Natural killer cell (primary cell): ENCODE measurements around the gene S100A14. TPM values are rescaled to one million over a fixed set of nuclear protein-coding genes. Genes with fewer than 3 reads are reported as not detected.
"Not testable (repeated sequence)": the region's sequence is repeated elsewhere in the genome, so short reads cannot be mapped to it uniquely, and the experiment has no call there.

Experiments used
- ATAC-seq, 3 donors: fragments of 150-1000 bp in 2 of 3; fragments of 200-7000 bp in 1 of 3; cut with Tn5 transposase; 1 replicate in 1 of 3; 2 replicates in 2 of 3; pipeline ENCODE4 v1.10.0; 2021; ENCODE audit warnings: mild to moderate bottlenecking in 2 of 3, moderate library complexity in 2 of 3
- DNase-seq, 2 donors: peaks; one replicate each; pipeline versions ENCODE4 v3.0.0 to v3.0.0-alpha.2; 2013 to 2021; ENCODE audit warnings: mixed read lengths in 1 of 2
- H3K27ac ChIP-seq: one replicate; pipeline ENCODE4 v1.5.1; 2013; ENCODE audit warnings: mild to moderate bottlenecking, low read length
- H3K27me3 ChIP-seq: one replicate; pipeline ENCODE4 v1.6.1; 2013; ENCODE audit warnings: low read length; ENCODE audit not compliant: control insufficient read depth, insufficient read depth
- H3K36me3 ChIP-seq: one replicate; pipeline ENCODE4 v1.6.1; 2013; ENCODE audit warnings: low read length; ENCODE audit not compliant: control insufficient read depth, insufficient read depth
- H3K4me1 ChIP-seq: one replicate; pipeline ENCODE4 v1.6.1; 2013; ENCODE audit warnings: low read length; ENCODE audit not compliant: control insufficient read depth, insufficient read depth
- H3K4me3 ChIP-seq: one replicate; pipeline ENCODE4 v1.5.1; 2013; ENCODE audit warnings: low read length
- H3K9me3 ChIP-seq: one replicate; pipeline ENCODE4 v1.6.1; 2013; ENCODE audit warnings: low read length; ENCODE audit not compliant: control insufficient read depth, insufficient read depth
- H3K27ac Mint-ChIP-seq, 2 donors: one replicate each; pipeline ENCODE4 v1.8.0; 2022; ENCODE audit warnings: mild to moderate bottlenecking in 2 of 2, mixed read lengths in 2 of 2, moderate library complexity in 1 of 2
- H3K27me3 Mint-ChIP-seq, 2 donors: one replicate each; pipeline ENCODE4 v1.8.0; 2022; ENCODE audit warnings: low read depth in 2 of 2, mixed read lengths in 2 of 2
- H3K36me3 Mint-ChIP-seq: one replicate; pipeline ENCODE4 v1.8.0; 2022; ENCODE audit warnings: mixed read lengths
- H3K4me1 Mint-ChIP-seq, 2 donors: one replicate each; pipeline ENCODE4 v1.8.0; 2022; ENCODE audit warnings: mixed read lengths in 2 of 2
- H3K4me3 Mint-ChIP-seq: one replicate; pipeline ENCODE4 v1.8.0; 2022; ENCODE audit warnings: mild to moderate bottlenecking, moderate library complexity, mixed read lengths
- H3K9me3 Mint-ChIP-seq, 2 donors: one replicate each; pipeline ENCODE4 v1.8.0; 2022; ENCODE audit warnings: mixed read lengths in 2 of 2
- CTCF ChIP-seq: fragments of 200-600 bp; IDR thresholded peaks from one replicate; pipeline ENCODE4 v1.8.0; 2022; ENCODE audit warnings: antibody characterized with exemption
- WGBS: methylation state at CpG from one replicate; pipeline ENCODE4 v1.1.7; 2013; ENCODE audit warnings: missing lambda C conversion rate; ENCODE audit not compliant: insufficient coverage; 5-methylcytosine and 5-hydroxymethylcytosine counted together
- intact Hi-C: fragments of 100-400 bp; cut with micrococcal nuclease; formaldehyde crosslinking; loops from one replicate; pipeline ENCODE4 v1.14.2; 2022
- total RNA-seq, 4 donors: library from RNA; stranded (reverse); fragments of 120-200 nt in 1 of 4; gene quantifications; one replicate each; pipeline versions ENCODE4 v1.2.3 to v1.2.4, GENCODE V29; 2013 to 2022

The S100A14 gene
- total RNA-seq, 3 donors from 2014 or later (not counting 1 experiment from before 2014, with no cell fraction given): not detected

GRCh38 chr1:153578490-153578889, 37.6 kb downstream of the S100A14 start:
- H3K36me3 Mint-ChIP-seq: no peaks in the 10 kb centered on the region
- H3K4me3 ChIP-seq: no peak overlapping the region
- H3K9me3 ChIP-seq: no peaks in the 10 kb centered on the region
- no peak for TF ChIP-seq CTCF
- intact Hi-C loops: no loop called here
- H3K27me3 ChIP-seq: peaks cover 2% of the 10 kb centered on the region
- H3K4me1 ChIP-seq: no peaks in the 10 kb centered on the region
- DNase-seq (no peak), ATAC-seq (no peak)
- H3K27me3 Mint-ChIP-seq: peaks cover 19 to 27% of the 10 kb centered on the region in 2 donors
- H3K36me3 ChIP-seq: no peaks in the 10 kb centered on the region
- no peak overlapping the region for H3K27ac Mint-ChIP-seq
- no peak overlapping the region for H3K4me3 Mint-ChIP-seq
- no peaks in the 10 kb centered on the region for H3K4me1 Mint-ChIP-seq
- H3K9me3 Mint-ChIP-seq: no peaks in the 10 kb centered on the region
- H3K27ac ChIP-seq: no peak overlapping the region

GRCh38 chr1:153577624-153578051, 38.5 kb downstream of the S100A14 start:
- ATAC-seq (no peak), DNase-seq (no peak)
- TF ChIP-seq CTCF: no peak
- 71% methylated on average over 9 of the region's 9 CpGs for WGBS
- Histone ChIP-seq H3K27me3 (peaks cover 2% of the 10 kb centered on the region), H3K4me1 (no peaks in the 10 kb centered on the region), H3K4me3 (no peak overlapping the region), H3K9me3 (no peaks in the 10 kb centered on the region), H3K27ac (no peak overlapping the region), H3K36me3 (no peaks in the 10 kb centered on the region)
- Mint-ChIP-seq H3K4me3 (no peak overlapping the region), H3K36me3 (no peaks in the 10 kb centered on the region), H3K27me3 (peaks cover 19 to 27% of the 10 kb centered on the region in 2 donors), H3K4me1 (no peaks in the 10 kb centered on the region), H3K9me3 (no peaks in the 10 kb centered on the region), H3K27ac (no peak overlapping the region)
- intact Hi-C loops: no loop called here

GRCh38 chr1:153577138-153577537, 39.0 kb downstream of the S100A14 start:
- Mint-ChIP-seq H3K27ac (no peak overlapping the region), H3K4me3 (no peak overlapping the region), H3K9me3 (no peaks in the 10 kb centered on the region), H3K4me1 (no peaks in the 10 kb centered on the region), H3K27me3 (peaks cover 19 to 27% of the 10 kb centered on the region in 2 donors), H3K36me3 (no peaks in the 10 kb centered on the region)
- peaks cover 2% of the 10 kb centered on the region for H3K27me3 ChIP-seq
- 28% methylated on average over 4 of the region's 4 CpGs for WGBS
- no peaks in the 10 kb centered on the region for H3K9me3 ChIP-seq
- intact Hi-C loops: no loop called here
- H3K36me3 ChIP-seq: no peaks in the 10 kb centered on the region
- no peak overlapping the region for H3K27ac ChIP-seq
- DNase-seq (no peak), ATAC-seq (no peak)
- no peaks in the 10 kb centered on the region for H3K4me1 ChIP-seq
- H3K4me3 ChIP-seq: no peak overlapping the region
- TF ChIP-seq CTCF: no peak

- DNase-seq, H3K27ac ChIP-seq, ATAC-seq, H3K4me3 Mint-ChIP-seq, H3K27me3 ChIP-seq, H3K36me3 Mint-ChIP-seq, H3K27ac Mint-ChIP-seq, H3K4me1 ChIP-seq, intact Hi-C loops, H3K9me3 Mint-ChIP-seq, H3K36me3 ChIP-seq, H3K4me3 ChIP-seq, H3K9me3 ChIP-seq, H3K4me1 Mint-ChIP-seq: not testable (repeated sequence)
- peaks cover 22 to 27% of the 10 kb centered on the region in 2 donors for H3K27me3 Mint-ChIP-seq
- 90% methylated on average over 6 of the region's 10 CpGs for WGBS
These were observed 40.6 kb downstream of the S100A14 start for GRCh38 chr1:153575497-153575896.

GRCh38 chr1:153575081-153575491, 41.0 kb downstream of the S100A14 start:
- H3K27ac ChIP-seq, ATAC-seq, H3K27me3 ChIP-seq, H3K4me1 Mint-ChIP-seq, intact Hi-C loops, H3K4me3 Mint-ChIP-seq, H3K4me3 ChIP-seq, H3K27ac Mint-ChIP-seq, H3K9me3 Mint-ChIP-seq, H3K36me3 ChIP-seq, H3K4me1 ChIP-seq, H3K36me3 Mint-ChIP-seq, DNase-seq, H3K9me3 ChIP-seq: not testable (repeated sequence)
- H3K27me3 Mint-ChIP-seq: peaks cover 22 to 27% of the 10 kb centered on the region in 2 donors
- WGBS: 94% methylated on average over 35 of the region's 35 CpGs
